HepG2 (cell line): ENCODE results near the gene BIRC7. TPM values are rescaled to one million over a fixed set of nuclear protein-coding genes. Genes with fewer than 3 reads are reported as not detected.

Experiments
- ETV5 ChIP-seq: IDR thresholded peaks from 2 replicates; pipeline ENCODE4 v1.6.1; 2018; ENCODE audit warnings: missing biosample characterization, missing genetic modification reagents, inconsistent platforms, borderline replicate concordance
- FOSL1 ChIP-seq: sonication (generic); formaldehyde crosslinking; IDR thresholded peaks from 2 replicates; pipeline ENCODE4 v1.9.0; 2021; ENCODE audit warnings: missing genetic modification reagents, borderline replicate concordance
- JUN ChIP-seq: sonication (generic); formaldehyde crosslinking; IDR thresholded peaks from 2 replicates; pipeline ENCODE4 v1.4.0; 2020; ENCODE audit warnings: mild to moderate bottlenecking, missing genetic modification reagents
- ONECUT2 ChIP-seq: sonication (generic); formaldehyde crosslinking; IDR thresholded peaks from 2 replicates; pipeline ENCODE4 v1.4.0; 2020; ENCODE audit warnings: missing genetic modification reagents
- POLR2AphosphoS5 ChIP-seq: IDR thresholded peaks from 2 replicates; pipeline ENCODE4 v1.6.1; 2012; ENCODE audit warnings: low read depth, low read length
- PTBP1 ChIP-seq: fragments of 200-400 bp; formaldehyde crosslinking; IDR thresholded peaks from 2 replicates; pipeline ENCODE4 v1.6.1; 2018; ENCODE audit warnings: low read length, low read depth; ENCODE audit not compliant: poor library complexity, severe bottlenecking
- SAP130 ChIP-seq: IDR thresholded peaks from 2 replicates; pipeline ENCODE4 v1.6.1; 2016; ENCODE audit warnings: low read depth
- SNAI1 ChIP-seq: sonication (generic); formaldehyde crosslinking; IDR thresholded peaks from 2 replicates; pipeline ENCODE4 v1.5.0; 2020; ENCODE audit warnings: mild to moderate bottlenecking, missing genetic modification reagents, borderline replicate concordance
- SP1 ChIP-seq, 2 experiments: fragments of 450-650 bp in 1 of 2; sonication (generic) in 1 of 2; formaldehyde crosslinking in 1 of 2; IDR thresholded peaks; 2 replicates each; pipeline versions ENCODE4 v1.4.0 to v1.6.1; 2016 to 2020; ENCODE audit warnings: missing genetic modification reagents in 1 of 2
- ZBTB7A ChIP-seq: sonication (generic); formaldehyde crosslinking; IDR thresholded peaks from 2 replicates; pipeline ENCODE4 v1.8.0; 2022; ENCODE audit warnings: mild to moderate bottlenecking, missing genetic modification reagents
- ZFP62 ChIP-seq: sonication (generic); formaldehyde crosslinking; IDR thresholded peaks from 2 replicates; pipeline ENCODE4 v1.4.0; 2020; ENCODE audit warnings: missing genetic modification reagents
- ZKSCAN8 ChIP-seq: IDR thresholded peaks from 2 replicates; pipeline ENCODE4 v1.6.1; 2016; ENCODE audit warnings: borderline replicate concordance, missing genetic modification reagents, missing compliant biosample characterization
- ZNF326 ChIP-seq: sonication (generic); formaldehyde crosslinking; IDR thresholded peaks from 2 replicates; pipeline ENCODE4 v1.4.0; 2020; ENCODE audit warnings: missing genetic modification reagents, borderline replicate concordance
- ZNF350 ChIP-seq: sonication (generic); formaldehyde crosslinking; IDR thresholded peaks from 2 replicates; pipeline ENCODE4 v1.4.0; 2020; ENCODE audit warnings: mild to moderate bottlenecking, low read depth, missing genetic modification reagents, borderline replicate concordance
- polyA plus RNA-seq, 8 experiments: library from polyadenylated mRNA; depleted of rRNA in 3 of 8; stranded (reverse) in 7 of 8; unstranded in 1 of 8; fragments of >200 nt; fragmentation: Illumina TruSeq in 4 of 8; extraction: Trizol in 4 of 8; gene quantifications; 2 replicates each; pipeline versions ENCODE4 v1.2.1 to v1.2.3, GENCODE V29; 2011 to 2016; ENCODE audit warnings: low read depth in 4 of 8, missing spikeins in 1 of 8, mixed read lengths in 1 of 8; ENCODE audit not compliant: insufficient read depth in 1 of 8
- total RNA-seq, 5 experiments: library from RNA; depleted of rRNA; stranded (reverse); fragments of >200 nt; fragmentation: Illumina TruSeq; extraction: Trizol; gene quantifications; 2 replicates each; pipeline ENCODE4 v1.2.3, GENCODE V29; 2016; ENCODE audit warnings: low read depth in 1 of 5
- TF ChIP-seq, protein P1 (sequence below): sonication (generic); formaldehyde crosslinking; IDR thresholded peaks from 2 replicates; pipeline ENCODE4 v1.4.0; 2020; ENCODE audit warnings: missing genetic modification reagents
- TF ChIP-seq, protein P2 (sequence below): sonication (generic); formaldehyde crosslinking; IDR thresholded peaks from 2 replicates; pipeline ENCODE4 v1.8.0; 2022; ENCODE audit warnings: mild to moderate bottlenecking, missing genetic modification reagents; ENCODE audit not compliant: insufficient replicate concordance
- TF ChIP-seq, protein P3 (sequence below): sonication (generic); formaldehyde crosslinking; IDR thresholded peaks from 2 replicates; pipeline ENCODE4 v1.5.0; 2020; ENCODE audit warnings: missing genetic modification reagents
- TF ChIP-seq, protein P4 (sequence below): IDR thresholded peaks from 2 replicates; pipeline ENCODE4 v1.6.1; 2016; ENCODE audit warnings: mild to moderate bottlenecking
- TF ChIP-seq, protein P5 (sequence below): sonication (generic); formaldehyde crosslinking; IDR thresholded peaks from 2 replicates; pipeline ENCODE4 v1.8.0; 2022; ENCODE audit warnings: mild to moderate bottlenecking, missing genetic modification reagents, borderline replicate concordance

The BIRC7 gene
- total and polyA plus RNA-seq, 2 of the 13 experiments (the other 11 are each of a cell fraction or from before 2014, with no cell fraction given) = 0.27 to 5.1 TPM

DNA sequence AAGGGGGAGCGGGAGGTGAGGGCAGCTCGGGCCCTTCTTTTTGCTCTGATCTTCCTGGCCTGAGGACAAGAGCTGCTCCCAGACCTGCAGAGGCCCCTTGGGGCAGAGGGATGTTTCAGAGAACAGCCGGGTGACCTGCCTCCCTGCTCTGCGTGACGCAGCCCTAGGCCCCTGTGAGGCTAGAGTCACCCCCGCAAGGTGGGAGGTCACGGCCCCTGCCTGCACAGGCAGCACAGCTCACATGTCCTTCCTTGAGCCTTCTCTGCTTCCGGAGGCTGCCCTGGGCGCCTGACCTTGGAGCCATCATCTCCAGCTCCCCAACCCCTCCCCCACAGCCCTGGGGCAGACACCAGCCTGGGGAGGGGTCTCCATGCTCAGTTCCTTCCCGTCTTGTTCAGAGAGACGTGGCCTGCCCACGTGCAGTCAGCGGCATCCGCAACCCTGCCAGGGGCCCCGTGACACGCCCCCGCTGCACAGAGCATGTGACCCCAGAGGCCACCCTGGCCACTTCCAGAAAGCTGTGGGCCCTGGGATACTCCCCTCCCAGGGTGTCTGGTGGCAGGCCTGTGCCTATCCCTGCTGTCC is at the start of gene BIRC7 (continued):
- TF ChIP-seq, protein P1, sequence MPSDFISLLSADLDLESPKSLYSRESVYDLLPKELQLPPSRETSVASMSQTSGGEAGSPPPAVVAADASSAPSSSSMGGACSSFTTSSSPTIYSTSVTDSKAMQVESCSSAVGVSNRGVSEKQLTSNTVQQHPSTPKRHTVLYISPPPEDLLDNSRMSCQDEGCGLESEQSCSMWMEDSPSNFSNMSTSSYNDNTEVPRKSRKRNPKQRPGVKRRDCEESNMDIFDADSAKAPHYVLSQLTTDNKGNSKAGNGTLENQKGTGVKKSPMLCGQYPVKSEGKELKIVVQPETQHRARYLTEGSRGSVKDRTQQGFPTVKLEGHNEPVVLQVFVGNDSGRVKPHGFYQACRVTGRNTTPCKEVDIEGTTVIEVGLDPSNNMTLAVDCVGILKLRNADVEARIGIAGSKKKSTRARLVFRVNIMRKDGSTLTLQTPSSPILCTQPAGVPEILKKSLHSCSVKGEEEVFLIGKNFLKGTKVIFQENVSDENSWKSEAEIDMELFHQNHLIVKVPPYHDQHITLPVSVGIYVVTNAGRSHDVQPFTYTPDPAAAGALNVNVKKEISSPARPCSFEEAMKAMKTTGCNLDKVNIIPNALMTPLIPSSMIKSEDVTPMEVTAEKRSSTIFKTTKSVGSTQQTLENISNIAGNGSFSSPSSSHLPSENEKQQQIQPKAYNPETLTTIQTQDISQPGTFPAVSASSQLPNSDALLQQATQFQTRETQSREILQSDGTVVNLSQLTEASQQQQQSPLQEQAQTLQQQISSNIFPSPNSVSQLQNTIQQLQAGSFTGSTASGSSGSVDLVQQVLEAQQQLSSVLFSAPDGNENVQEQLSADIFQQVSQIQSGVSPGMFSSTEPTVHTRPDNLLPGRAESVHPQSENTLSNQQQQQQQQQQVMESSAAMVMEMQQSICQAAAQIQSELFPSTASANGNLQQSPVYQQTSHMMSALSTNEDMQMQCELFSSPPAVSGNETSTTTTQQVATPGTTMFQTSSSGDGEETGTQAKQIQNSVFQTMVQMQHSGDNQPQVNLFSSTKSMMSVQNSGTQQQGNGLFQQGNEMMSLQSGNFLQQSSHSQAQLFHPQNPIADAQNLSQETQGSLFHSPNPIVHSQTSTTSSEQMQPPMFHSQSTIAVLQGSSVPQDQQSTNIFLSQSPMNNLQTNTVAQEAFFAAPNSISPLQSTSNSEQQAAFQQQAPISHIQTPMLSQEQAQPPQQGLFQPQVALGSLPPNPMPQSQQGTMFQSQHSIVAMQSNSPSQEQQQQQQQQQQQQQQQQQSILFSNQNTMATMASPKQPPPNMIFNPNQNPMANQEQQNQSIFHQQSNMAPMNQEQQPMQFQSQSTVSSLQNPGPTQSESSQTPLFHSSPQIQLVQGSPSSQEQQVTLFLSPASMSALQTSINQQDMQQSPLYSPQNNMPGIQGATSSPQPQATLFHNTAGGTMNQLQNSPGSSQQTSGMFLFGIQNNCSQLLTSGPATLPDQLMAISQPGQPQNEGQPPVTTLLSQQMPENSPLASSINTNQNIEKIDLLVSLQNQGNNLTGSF (CRISPR knock-in tag) = no peak
- TF ChIP-seq ONECUT2 (CRISPR knock-in tag) (no peak), ZKSCAN8 (CRISPR knock-in tag) (no peak), ETV5 (peak; percentile 85; the same call in 1 of the 2 replicates), ZBTB7A (CRISPR knock-in tag) (peak; percentile 27; the same call in 1 of the 2 replicates), SNAI1 (CRISPR knock-in tag) (no peak), PTBP1 (no peak), SAP130 (CRISPR knock-in tag) (peak; percentile 84), ZNF350 (no peak; the same call in 1 of the 2 replicates), JUN (CRISPR knock-in tag) (no peak), ZFP62 (CRISPR knock-in tag) (no peak), POLR2AphosphoS5 (no peak), SP1 (IDR thresholded peaks at IDR 0.05) (no peak), SP1 (CRISPR knock-in tag; IDR thresholded peaks at IDR 0.05) (0 out of 2 replicates have a peak, but pooled peaks have one; percentile 29), FOSL1 (CRISPR knock-in tag) (no peak), ZNF326 (CRISPR knock-in tag) (no peak)
- TF ChIP-seq, protein P2, sequence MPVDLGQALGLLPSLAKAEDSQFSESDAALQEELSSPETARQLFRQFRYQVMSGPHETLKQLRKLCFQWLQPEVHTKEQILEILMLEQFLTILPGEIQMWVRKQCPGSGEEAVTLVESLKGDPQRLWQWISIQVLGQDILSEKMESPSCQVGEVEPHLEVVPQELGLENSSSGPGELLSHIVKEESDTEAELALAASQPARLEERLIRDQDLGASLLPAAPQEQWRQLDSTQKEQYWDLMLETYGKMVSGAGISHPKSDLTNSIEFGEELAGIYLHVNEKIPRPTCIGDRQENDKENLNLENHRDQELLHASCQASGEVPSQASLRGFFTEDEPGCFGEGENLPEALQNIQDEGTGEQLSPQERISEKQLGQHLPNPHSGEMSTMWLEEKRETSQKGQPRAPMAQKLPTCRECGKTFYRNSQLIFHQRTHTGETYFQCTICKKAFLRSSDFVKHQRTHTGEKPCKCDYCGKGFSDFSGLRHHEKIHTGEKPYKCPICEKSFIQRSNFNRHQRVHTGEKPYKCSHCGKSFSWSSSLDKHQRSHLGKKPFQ (CRISPR knock-in tag) = peak; percentile 39
- TF ChIP-seq, protein P3, sequence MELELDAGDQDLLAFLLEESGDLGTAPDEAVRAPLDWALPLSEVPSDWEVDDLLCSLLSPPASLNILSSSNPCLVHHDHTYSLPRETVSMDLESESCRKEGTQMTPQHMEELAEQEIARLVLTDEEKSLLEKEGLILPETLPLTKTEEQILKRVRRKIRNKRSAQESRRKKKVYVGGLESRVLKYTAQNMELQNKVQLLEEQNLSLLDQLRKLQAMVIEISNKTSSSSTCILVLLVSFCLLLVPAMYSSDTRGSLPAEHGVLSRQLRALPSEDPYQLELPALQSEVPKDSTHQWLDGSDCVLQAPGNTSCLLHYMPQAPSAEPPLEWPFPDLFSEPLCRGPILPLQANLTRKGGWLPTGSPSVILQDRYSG (CRISPR knock-in tag) = no peak
- TF ChIP-seq, protein P4, sequence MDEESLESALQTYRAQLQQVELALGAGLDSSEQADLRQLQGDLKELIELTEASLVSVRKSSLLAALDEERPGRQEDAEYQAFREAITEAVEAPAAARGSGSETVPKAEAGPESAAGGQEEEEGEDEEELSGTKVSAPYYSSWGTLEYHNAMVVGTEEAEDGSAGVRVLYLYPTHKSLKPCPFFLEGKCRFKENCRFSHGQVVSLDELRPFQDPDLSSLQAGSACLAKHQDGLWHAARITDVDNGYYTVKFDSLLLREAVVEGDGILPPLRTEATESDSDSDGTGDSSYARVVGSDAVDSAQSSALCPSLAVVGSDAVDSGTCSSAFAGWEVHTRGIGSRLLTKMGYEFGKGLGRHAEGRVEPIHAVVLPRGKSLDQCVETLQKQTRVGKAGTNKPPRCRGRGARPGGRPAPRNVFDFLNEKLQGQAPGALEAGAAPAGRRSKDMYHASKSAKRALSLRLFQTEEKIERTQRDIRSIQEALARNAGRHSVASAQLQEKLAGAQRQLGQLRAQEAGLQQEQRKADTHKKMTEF (CRISPR knock-in tag) = peak; percentile 54; the same call in 1 of the 2 replicates
- TF ChIP-seq, protein P5, sequence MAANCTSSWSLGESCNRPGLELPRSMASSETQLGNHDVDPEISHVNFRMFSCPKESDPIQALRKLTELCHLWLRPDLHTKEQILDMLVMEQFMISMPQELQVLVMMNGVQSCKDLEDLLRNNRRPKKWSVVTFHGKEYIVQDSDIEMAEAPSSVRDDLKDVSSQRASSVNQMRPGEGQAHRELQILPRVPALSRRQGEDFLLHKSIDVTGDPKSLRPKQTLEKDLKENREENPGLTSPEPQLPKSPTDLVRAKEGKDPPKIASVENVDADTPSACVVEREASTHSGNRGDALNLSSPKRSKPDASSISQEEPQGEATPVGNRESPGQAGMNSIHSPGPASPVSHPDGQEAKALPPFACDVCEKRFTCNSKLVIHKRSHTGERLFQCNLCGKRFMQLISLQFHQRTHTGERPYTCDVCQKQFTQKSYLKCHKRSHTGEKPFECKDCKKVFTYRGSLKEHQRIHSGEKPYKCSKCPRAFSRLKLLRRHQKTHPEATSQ (CRISPR knock-in tag) = no peak
